Suprapubic skin (tissue), 4 donors: ENCODE results near the gene KAZALD1.

ENCODE experiments used
- POLR2A ChIP-seq, 2 donors: fragments of 450-650 bp; IDR thresholded peaks; one replicate each; pipeline ENCODE4 v1.6.1; 2017; ENCODE audit warnings: antibody characterized with exemption in 2 of 2, mild to moderate bottlenecking in 2 of 2, moderate library complexity in 2 of 2
- POLR2AphosphoS5 ChIP-seq, 3 donors: sonication (generic); formaldehyde crosslinking; IDR thresholded peaks; one replicate each; pipeline ENCODE4 v1.6.1; 2017; ENCODE audit warnings: antibody characterized with exemption in 3 of 3
- TF ChIP-seq, protein P1 (sequence below), 2 donors: fragments of 200-600 bp in 1 of 2; fragments of 450-650 bp in 1 of 2; sonication (generic) in 1 of 2; IDR thresholded peaks; one replicate each; pipeline ENCODE4 v1.5.1; 2016 to 2019; ENCODE audit warnings: antibody characterized with exemption in 2 of 2, mild to moderate bottlenecking in 1 of 2, moderate library complexity in 1 of 2

DNA sequence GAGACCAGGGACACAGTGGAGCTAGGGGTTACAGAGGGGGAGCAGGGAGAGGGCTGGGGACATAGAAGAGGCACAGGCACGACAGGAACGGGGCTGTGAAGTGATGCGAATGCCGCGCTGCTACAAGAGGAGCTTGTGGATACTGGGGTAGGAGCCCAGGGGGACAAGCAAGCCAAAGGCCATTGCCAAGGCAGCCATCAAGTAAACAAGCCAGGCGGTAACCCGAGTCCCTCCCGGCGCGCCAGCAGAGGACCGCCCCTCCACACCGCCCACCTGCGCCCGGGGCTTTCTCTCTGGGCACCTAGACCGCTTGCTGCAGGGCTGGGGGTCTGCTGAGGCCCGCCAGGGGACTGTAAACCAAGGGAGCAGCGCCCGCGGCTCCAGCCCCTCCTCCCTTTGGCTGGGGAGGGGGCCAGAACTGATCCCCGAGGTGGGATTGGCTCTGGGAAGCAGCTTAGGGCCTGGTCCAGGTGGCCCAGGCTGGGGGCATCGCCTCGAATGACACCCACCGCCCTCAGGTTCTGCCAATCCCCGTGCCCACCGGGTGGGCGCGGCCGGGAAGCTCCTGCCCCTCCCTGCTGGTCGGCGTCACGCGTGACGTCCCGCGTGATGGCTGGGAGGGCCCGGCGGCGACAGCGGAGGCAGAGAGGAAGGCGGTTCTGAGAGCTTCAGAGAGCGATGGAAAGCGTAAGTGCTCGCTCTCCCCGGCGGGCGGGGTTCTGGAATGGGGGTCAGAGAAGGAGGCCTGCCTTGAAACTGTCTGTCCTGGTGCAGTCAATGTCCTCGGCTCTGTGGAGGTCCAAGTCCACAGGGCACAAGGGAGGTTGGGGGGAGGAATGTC lies 29.8 kb upstream of the KAZALD1 start:
- TF ChIP-seq, protein P1, sequence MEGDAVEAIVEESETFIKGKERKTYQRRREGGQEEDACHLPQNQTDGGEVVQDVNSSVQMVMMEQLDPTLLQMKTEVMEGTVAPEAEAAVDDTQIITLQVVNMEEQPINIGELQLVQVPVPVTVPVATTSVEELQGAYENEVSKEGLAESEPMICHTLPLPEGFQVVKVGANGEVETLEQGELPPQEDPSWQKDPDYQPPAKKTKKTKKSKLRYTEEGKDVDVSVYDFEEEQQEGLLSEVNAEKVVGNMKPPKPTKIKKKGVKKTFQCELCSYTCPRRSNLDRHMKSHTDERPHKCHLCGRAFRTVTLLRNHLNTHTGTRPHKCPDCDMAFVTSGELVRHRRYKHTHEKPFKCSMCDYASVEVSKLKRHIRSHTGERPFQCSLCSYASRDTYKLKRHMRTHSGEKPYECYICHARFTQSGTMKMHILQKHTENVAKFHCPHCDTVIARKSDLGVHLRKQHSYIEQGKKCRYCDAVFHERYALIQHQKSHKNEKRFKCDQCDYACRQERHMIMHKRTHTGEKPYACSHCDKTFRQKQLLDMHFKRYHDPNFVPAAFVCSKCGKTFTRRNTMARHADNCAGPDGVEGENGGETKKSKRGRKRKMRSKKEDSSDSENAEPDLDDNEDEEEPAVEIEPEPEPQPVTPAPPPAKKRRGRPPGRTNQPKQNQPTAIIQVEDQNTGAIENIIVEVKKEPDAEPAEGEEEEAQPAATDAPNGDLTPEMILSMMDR (IDR thresholded peaks at IDR 0.05) = no peak
- peak in 1 of 2 donors; percentile 10 for TF ChIP-seq POLR2A (IDR thresholded peaks at IDR 0.05)
- no peak for TF ChIP-seq POLR2AphosphoS5 (IDR thresholded peaks at IDR 0.05)
